Endothelial cell of umbilical vein (primary cell): ENCODE measurements around the gene VAT1.

Experiments
- CTCF ChIP-seq, 2 donors: IDR thresholded peaks; 1 replicate in 1 of 2; 2 replicates in 1 of 2; pipeline ENCODE4 v1.5.1; 2011; ENCODE audit warnings: low read length in 2 of 2, mild to moderate bottlenecking in 2 of 2, moderate library complexity in 2 of 2, control low read depth in 1 of 2, inconsistent platforms in 1 of 2, low read depth in 1 of 2; ENCODE audit not compliant: insufficient read depth in 1 of 2; ENCODE audit errors: extremely low read depth in 1 of 2
- FOS ChIP-seq: IDR thresholded peaks from 2 replicates; pipeline ENCODE4 v1.6.1; 2011; ENCODE audit warnings: mild to moderate bottlenecking, low read length, moderate library complexity, borderline replicate concordance; ENCODE audit not compliant: insufficient read depth
- JUN ChIP-seq: IDR thresholded peaks from 2 replicates; pipeline ENCODE4 v1.6.1; 2011; ENCODE audit warnings: borderline replicate concordance, low read depth; ENCODE audit not compliant: insufficient read length, insufficient read depth
- POLR2AphosphoS5 ChIP-seq: IDR thresholded peaks from 2 replicates; pipeline ENCODE4 v1.6.1; 2012; ENCODE audit warnings: low read depth, mild to moderate bottlenecking, control low read depth, low read length, moderate library complexity; ENCODE audit not compliant: insufficient read depth

GRCh38 chr17:43044024-43044423, 21.8 kb upstream of the VAT1 start:
- TF ChIP-seq CTCF (IDR thresholded peaks at IDR 0.05; ENCODE audit: extremely low read depth in 1 of 2, insufficient read depth in 1 of 2, low read depth in 1 of 2, low read length in 2 of 2): no peak
- no peak for TF ChIP-seq JUN
- TF ChIP-seq POLR2AphosphoS5: no peak
- TF ChIP-seq FOS: no peak
